ENCODE measurements around the gene IL20RB.

IL20RB gene

GRCh38 chr3:136937175-136937574 lies 20.6 kb upstream of the IL20RB start:
- no peak overlapping the region for H3K9ac ChIP-seq
- no peaks in the 10 kb centered on the region for H3K27me3 ChIP-seq
- no peak for TF ChIP-seq Cebpa-rat (IDR thresholded peaks at IDR 0.05)
- H3K9me3 ChIP-seq (replicated peaks in 1 of 11), result peaks cover 13 to 37% (median 29%) of the 10 kb centered on the region in 11 experiments; a peak in 21 of 22 replicates
- H3K27ac ChIP-seq, result no peak overlapping the region
- peaks cover 13 to 64% (median 19%) of the 10 kb centered on the region in 10 experiments; a peak in 19 of 20 replicates for H3K4me1 ChIP-seq
- H3K4me3 ChIP-seq, result no peak overlapping the region
- peak overlapping the region in 2 of 11 experiments; percentile 48 to 49; a peak in 3 of 22 replicates for H3K4me2 ChIP-seq
- H4K20me1 ChIP-seq, result peaks cover 3 to 73% (median 17%) of the 10 kb centered on the region in 11 experiments; a peak in 12 of 22 replicates
- peaks cover 28 to 54% (median 44%) of the 10 kb centered on the region in 11 experiments for H3K36me3 ChIP-seq

DNA sequence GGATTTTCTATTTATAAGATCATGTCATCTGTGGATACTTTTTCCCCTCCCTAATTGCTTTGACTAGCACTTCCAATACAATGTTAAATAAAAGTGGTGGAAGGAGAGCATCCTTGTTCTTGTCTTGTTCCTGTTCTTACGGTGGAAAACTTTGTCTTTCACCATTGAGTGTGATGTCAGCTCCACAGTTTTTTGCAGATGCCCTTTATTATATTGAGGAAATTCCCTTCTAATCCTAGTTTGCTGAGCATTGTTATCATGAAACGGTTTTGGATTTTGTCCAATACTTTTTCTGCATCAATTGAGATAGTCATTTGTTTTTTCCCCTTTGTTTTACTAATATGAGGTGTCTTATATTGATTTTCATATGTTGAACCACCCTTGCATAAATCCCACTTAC lies 19.9 kb upstream of the IL20RB start:
- H3K4me1 ChIP-seq, result peaks cover 13 to 63% (median 19%) of the 10 kb centered on the region in 10 experiments; a peak in 19 of 20 replicates
- peaks cover 3 to 76% (median 20%) of the 10 kb centered on the region in 11 experiments; a peak in 14 of 22 replicates for H4K20me1 ChIP-seq
- peak overlapping the region in 5 of 11 experiments; percentile 1 to 49 (median 18); a peak in 4 of 22 replicates for H3K4me2 ChIP-seq
- peaks cover 33 to 55% (median 46%) of the 10 kb centered on the region in 11 experiments for H3K36me3 ChIP-seq
- H3K27me3 ChIP-seq, result no peaks in the 10 kb centered on the region
- H3K4me3 ChIP-seq, result no peak overlapping the region
- peaks cover 13 to 37% (median 29%) of the 10 kb centered on the region in 11 experiments; a peak in 21 of 22 replicates for H3K9me3 ChIP-seq (replicated peaks in 1 of 11)
- no peak for TF ChIP-seq Cebpa-rat (IDR thresholded peaks at IDR 0.05)
- no peak overlapping the region for H3K9ac ChIP-seq
- H3K27ac ChIP-seq, result peak overlapping the region in 1 of 11 experiments; percentile 12; a peak in 1 of 22 replicates

GRCh38 chr3:136938334-136938733 lies 19.4 kb upstream of the IL20RB start:
- Histone ChIP-seq H4K20me1 (peaks cover 3 to 76% (median 22%) of the 10 kb centered on the region in 11 experiments; a peak in 14 of 22 replicates), H3K4me1 (peaks cover 13 to 63% (median 19%) of the 10 kb centered on the region in 10 experiments; a peak in 19 of 20 replicates), H3K4me2 (peak overlapping the region in 6 of 11 experiments; percentile 1 to 49 (median 14); a peak in 5 of 22 replicates)

DNA sequence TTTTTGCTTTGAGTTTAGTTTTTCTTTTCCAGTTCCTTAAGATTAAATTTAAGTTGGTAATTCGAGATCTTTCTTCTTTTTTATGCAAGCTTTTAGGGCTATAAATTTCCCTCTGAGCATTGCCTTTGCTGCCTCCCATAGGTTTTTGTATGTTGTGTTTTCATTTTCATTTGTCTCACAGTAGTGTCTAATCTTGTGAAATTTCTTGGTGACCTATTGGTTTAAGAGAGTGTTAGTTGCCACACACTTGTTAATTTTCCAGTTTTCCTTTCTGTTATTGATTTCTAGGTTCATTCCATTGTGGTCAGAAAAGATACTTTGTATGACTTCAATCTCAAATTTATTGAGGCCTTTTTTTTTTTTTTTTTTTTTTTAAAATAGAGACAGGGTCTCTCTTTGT lies 18.3 kb upstream of the IL20RB start:
- H3K9me3 ChIP-seq (replicated peaks in 1 of 11), result peaks cover 13 to 38% (median 27%) of the 10 kb centered on the region in 11 experiments; a peak in 21 of 22 replicates
- peaks cover 26 to 56% (median 47%) of the 10 kb centered on the region in 11 experiments for H3K36me3 ChIP-seq
- peaks cover 13 to 54% (median 19%) of the 10 kb centered on the region in 10 experiments; a peak in 19 of 20 replicates for H3K4me1 ChIP-seq
- peak overlapping the region in 5 of 11 experiments; percentile 7 to 49 (median 27); a peak in 4 of 22 replicates for H3K4me2 ChIP-seq
- H4K20me1 ChIP-seq, result peaks cover 3 to 80% (median 22%) of the 10 kb centered on the region in 11 experiments; a peak in 14 of 22 replicates
- H3K27me3 ChIP-seq, result no peaks in the 10 kb centered on the region
- no peak overlapping the region for H3K4me3 ChIP-seq
- no peak overlapping the region for H3K27ac ChIP-seq
- H3K9ac ChIP-seq, result no peak overlapping the region
- TF ChIP-seq Cebpa-rat (IDR thresholded peaks at IDR 0.05), result no peak

More at GRCh38 chr3:136938334-136938733, 19.4 kb upstream of the IL20RB start:
- Histone ChIP-seq H3K27ac (peak overlapping the region in 2 of 11 experiments; percentile 2 to 12; a peak in 2 of 22 replicates), H3K9ac (no peak overlapping the region), H3K4me3 (no peak overlapping the region), H3K27me3 (no peaks in the 10 kb centered on the region), H3K36me3 (peaks cover 33 to 55% (median 51%) of the 10 kb centered on the region in 11 experiments), H3K9me3 (replicated peaks in 1 of 11) (peaks cover 13 to 37% (median 29%) of the 10 kb centered on the region in 11 experiments; a peak in 21 of 22 replicates)
- TF ChIP-seq Cebpa-rat (IDR thresholded peaks at IDR 0.05), result no peak

- Histone ChIP-seq H3K4me3 (no peak overlapping the region), H3K9ac (no peak overlapping the region), H4K20me1 (peaks cover 3 to 84% (median 22%) of the 10 kb centered on the region in 11 experiments; a peak in 14 of 22 replicates), H3K36me3 (peaks cover 26 to 61% (median 41%) of the 10 kb centered on the region in 11 experiments), H3K4me1 (peaks cover 13 to 47% (median 19%) of the 10 kb centered on the region in 10 experiments; a peak in 19 of 20 replicates), H3K27ac (no peak overlapping the region), H3K27me3 (no peaks in the 10 kb centered on the region), H3K4me2 (no peak overlapping the region), H3K9me3 (replicated peaks in 1 of 11) (peaks cover 0 to 18% (median 8%) of the 10 kb centered on the region in 11 experiments; a peak in 14 of 22 replicates)
- TF ChIP-seq Cebpa-rat (IDR thresholded peaks at IDR 0.05), result no peak
Measured at GRCh38 chr3:136942803-136943202, 15.0 kb upstream of the IL20RB start.

DNA sequence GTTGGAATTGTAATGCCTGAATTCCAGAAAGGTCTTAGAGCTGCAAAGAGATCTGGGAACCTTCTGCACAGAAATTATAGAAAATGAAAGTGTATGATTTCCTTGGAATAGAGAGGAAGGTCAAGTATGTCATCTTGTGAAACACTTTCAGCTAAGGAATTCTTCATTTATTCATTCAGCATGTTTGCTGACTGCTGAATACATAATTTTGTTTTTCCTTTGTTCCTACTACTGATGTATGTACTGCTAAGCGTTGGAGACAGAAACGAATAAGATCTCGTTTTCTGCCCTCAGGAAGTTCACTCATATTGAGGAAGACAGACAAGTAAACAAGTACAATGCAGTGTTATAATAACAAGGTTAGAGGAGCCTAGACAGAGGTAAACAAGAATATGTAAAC lies 14.3 kb upstream of the IL20RB start:
- no peak overlapping the region for H3K27ac ChIP-seq
- peaks cover 26 to 67% (median 46%) of the 10 kb centered on the region in 11 experiments for H3K36me3 ChIP-seq
- H3K27me3 ChIP-seq, result no peaks in the 10 kb centered on the region
- no peak for TF ChIP-seq Cebpa-rat (IDR thresholded peaks at IDR 0.05)
- no peak overlapping the region for H3K9ac ChIP-seq
- H3K4me2 ChIP-seq, result no peak overlapping the region
- peaks cover 0 to 18% (median 8%) of the 10 kb centered on the region in 11 experiments; a peak in 13 of 22 replicates for H3K9me3 ChIP-seq (replicated peaks in 1 of 11)
- no peak overlapping the region for H3K4me3 ChIP-seq
- peaks cover 3 to 84% (median 22%) of the 10 kb centered on the region in 11 experiments; a peak in 14 of 22 replicates for H4K20me1 ChIP-seq
- H3K4me1 ChIP-seq, result peaks cover 9 to 43% (median 17%) of the 10 kb centered on the region in 10 experiments; a peak in 19 of 20 replicates

- no peak overlapping the region for H3K9ac ChIP-seq
- peaks cover 0 to 18% (median 8%) of the 10 kb centered on the region in 11 experiments; a peak in 13 of 22 replicates for H3K9me3 ChIP-seq (replicated peaks in 1 of 11)
- H3K36me3 ChIP-seq, result peaks cover 22 to 71% (median 47%) of the 10 kb centered on the region in 11 experiments
- peaks cover 0 to 82% (median 11%) of the 10 kb centered on the region in 11 experiments; a peak in 14 of 22 replicates for H4K20me1 ChIP-seq
- no peak overlapping the region for H3K4me3 ChIP-seq
- H3K4me1 ChIP-seq, result peaks cover 0 to 49% (median 5%) of the 10 kb centered on the region in 10 experiments; a peak in 9 of 20 replicates
- no peak overlapping the region for H3K4me2 ChIP-seq
- H3K27ac ChIP-seq, result no peak overlapping the region
- H3K27me3 ChIP-seq, result no peaks in the 10 kb centered on the region
- no peak for TF ChIP-seq Cebpa-rat (IDR thresholded peaks at IDR 0.05)
Measured at GRCh38 chr3:136946978-136947377, 10.8 kb upstream of the IL20RB start.

GRCh38 chr3:136947477-136947876 lies 10.3 kb upstream of the IL20RB start:
- no peak overlapping the region for H3K4me3 ChIP-seq
- no peak overlapping the region for H3K4me2 ChIP-seq
- peaks cover 20 to 68% (median 42%) of the 10 kb centered on the region in 11 experiments for H3K36me3 ChIP-seq
- H3K27ac ChIP-seq, result no peak overlapping the region
- no peaks in the 10 kb centered on the region for H3K27me3 ChIP-seq
- no peak for TF ChIP-seq Cebpa-rat (IDR thresholded peaks at IDR 0.05)
- H3K4me1 ChIP-seq, result peaks cover 0 to 47% (median 5%) of the 10 kb centered on the region in 10 experiments; a peak in 9 of 20 replicates
- H4K20me1 ChIP-seq, result peaks cover 0 to 77% (median 7%) of the 10 kb centered on the region in 11 experiments; a peak in 12 of 22 replicates
- H3K9ac ChIP-seq, result no peak overlapping the region
- peaks cover 0 to 18% (median 8%) of the 10 kb centered on the region in 11 experiments; a peak in 13 of 22 replicates for H3K9me3 ChIP-seq (replicated peaks in 1 of 11)

DNA sequence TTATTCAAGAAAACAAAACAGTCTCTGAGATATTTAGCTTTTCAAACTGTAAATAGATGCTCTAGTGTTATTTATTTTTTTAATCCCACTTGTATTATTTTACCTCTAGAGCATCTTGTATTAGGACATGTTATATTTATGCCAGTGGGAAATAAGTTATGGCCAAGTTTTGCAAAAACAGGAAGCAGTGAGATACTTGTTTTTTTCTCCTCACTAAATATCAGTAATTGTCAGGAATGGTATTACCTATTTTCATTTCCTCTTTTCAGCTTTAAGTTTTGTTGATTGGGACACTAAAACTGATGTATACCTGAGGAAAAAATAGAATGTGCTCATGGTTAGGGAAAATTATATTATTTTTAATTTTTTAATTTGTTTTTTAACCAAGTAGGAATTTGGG lies 8.6 kb upstream of the IL20RB start:
- no peak for TF ChIP-seq Cebpa-rat (IDR thresholded peaks at IDR 0.05)
- H3K4me1 ChIP-seq, result peaks cover 0 to 44% (median 5%) of the 10 kb centered on the region in 10 experiments; a peak in 9 of 20 replicates
- no peak overlapping the region for H3K9ac ChIP-seq
- peaks cover 17 to 55% (median 31%) of the 10 kb centered on the region in 11 experiments for H3K36me3 ChIP-seq
- H3K9me3 ChIP-seq (replicated peaks in 1 of 11), result peaks cover 0 to 17% (median 8%) of the 10 kb centered on the region in 11 experiments; a peak in 12 of 22 replicates
- no peaks in the 10 kb centered on the region for H3K27me3 ChIP-seq
- H3K27ac ChIP-seq, result no peak overlapping the region
- H3K4me3 ChIP-seq, result no peak overlapping the region
- H3K4me2 ChIP-seq, result peak overlapping the region in 2 of 11 experiments; percentile 68 to 70; a peak in 2 of 22 replicates
- H4K20me1 ChIP-seq, result peaks cover 0 to 61% (median 0%) of the 10 kb centered on the region in 11 experiments; a peak in 5 of 22 replicates

Data from BLaER1 treated with 17β-estradiol and CSF1 and Interleukin-3, amounts not matched to agents 10 nM and 100 nM (cell line).